ENCODE data around the gene KCTD16. TPM values are rescaled to one million over a fixed set of nuclear protein-coding genes. Genes with fewer than 3 reads are reported as not detected.

Gene KCTD16
- total RNA-seq, 1 experiment from 2014 or later: 0.37 TPM

- no peak for DNase-seq (ENCODE audit: low spot score)
Observed at GRCh38 chr5:144531188-144531587, 360.5 kb downstream of the KCTD16 start.

Other genes starting within 250 kb of the KCTD16 start
- 116 and 122 TPM in 2 replicates for gene YIPF5, start 214 bp upstream of the KCTD16 start, total RNA-seq (2014; rRNA removed; shearing (Covaris generic))

Measured in H4 (cell line).